GM12875 (cell line): ENCODE data around the gene DLG1.
"Not testable (repeated sequence)": the region's sequence is repeated elsewhere in the genome, so short reads cannot be mapped to it uniquely, and the experiment has no call there.

ENCODE experiments used
- H3K4me3 ChIP-seq: one replicate; pipeline ENCODE4 v1.5.1; 2011; ENCODE audit warnings: low read depth, low read length, control low read depth
- CTCF ChIP-seq: IDR thresholded peaks from 2 replicates; pipeline ENCODE4 v1.5.1; 2011; ENCODE audit warnings: low read depth, mild to moderate bottlenecking, control low read depth, inconsistent platforms, low read length, moderate library complexity, borderline replicate concordance; ENCODE audit not compliant: insufficient read depth

Gene DLG1

GRCh38 chr3:197218210-197218609 lies 80.2 kb downstream of the DLG1 start:
- no peak overlapping the region for H3K4me3 ChIP-seq
- no peak for TF ChIP-seq CTCF

GRCh38 chr3:197216914-197217313 lies 81.5 kb downstream of the DLG1 start:
- TF ChIP-seq CTCF = no peak
- no peak overlapping the region for H3K4me3 ChIP-seq

GRCh38 chr3:197216169-197216860 lies 82.1 kb downstream of the DLG1 start:
- H3K4me3 ChIP-seq = no peak overlapping the region

GRCh38 chr3:197212290-197212689 lies 86.1 kb downstream of the DLG1 start:
- H3K4me3 ChIP-seq = no peak overlapping the region
- TF ChIP-seq CTCF = no peak

More at GRCh38 chr3:197216169-197216860, 82.1 kb downstream of the DLG1 start:
- no peak for TF ChIP-seq CTCF

GRCh38 chr3:197211698-197212097 lies 86.7 kb downstream of the DLG1 start:
- H3K4me3 ChIP-seq = not testable (repeated sequence)

- no peak overlapping the region for H3K4me3 ChIP-seq
- no peak for TF ChIP-seq CTCF
Measured at GRCh38 chr3:197209366-197210260, 88.8 kb downstream of the DLG1 start.

GRCh38 chr3:197206913-197207312 lies 91.5 kb downstream of the DLG1 start:
- H3K4me3 ChIP-seq = no peak overlapping the region
- no peak for TF ChIP-seq CTCF
